ENCODE results near the gene ZNF408.
"Not testable (repeated sequence)": the region's sequence is repeated elsewhere in the genome, so short reads cannot be mapped to it uniquely, and the experiment has no call there.

Gene ZNF408

DNA sequence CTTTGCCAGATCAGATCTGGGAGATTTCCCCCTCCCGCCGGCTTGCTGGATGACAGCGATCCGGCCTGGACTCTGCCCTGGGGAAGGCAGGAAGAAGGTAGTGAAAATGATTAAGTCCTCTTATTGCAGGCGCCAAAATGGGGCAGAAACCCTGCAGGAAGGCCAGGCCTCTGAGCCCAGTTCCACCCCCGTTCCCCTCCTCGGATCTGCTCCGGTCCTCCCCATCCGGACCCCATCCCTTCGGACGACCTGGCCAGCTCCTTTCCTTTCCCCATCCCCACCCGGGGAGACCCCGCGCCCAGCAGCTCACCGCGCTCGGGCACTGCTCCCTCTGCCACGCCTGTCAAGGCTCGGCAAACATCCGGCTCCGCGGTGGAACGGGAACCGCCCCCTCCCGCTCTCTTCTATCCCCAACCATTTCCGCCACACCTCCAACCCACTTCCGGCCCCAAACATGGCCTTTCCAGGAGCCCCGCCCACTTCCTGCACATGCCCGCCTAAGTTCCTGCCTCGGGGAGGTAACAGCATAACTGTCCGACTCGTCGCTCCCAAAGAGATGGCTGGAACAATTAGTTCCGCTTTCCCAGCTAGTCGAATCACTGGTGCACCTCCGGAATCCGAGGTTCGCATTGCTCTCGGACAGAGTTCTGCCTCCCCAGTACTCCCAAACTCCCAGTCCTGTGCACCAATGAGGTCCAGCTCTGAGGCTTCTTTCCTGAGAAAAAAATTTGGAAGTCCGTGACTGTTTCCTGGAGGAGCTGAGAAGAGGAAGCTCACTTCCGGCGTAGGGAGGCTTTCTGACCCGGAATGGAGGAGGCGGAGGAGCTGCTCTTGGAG is at the start of gene ZNF408, which contains the start of gene ARHGAP1:
Gene ZNF408, plus strand, starts transcription at position 791 of the 837 bp plus-strand sequence. Its CDS starts 17 bp downstream, at position 808.
Gene ARHGAP1, minus strand, starts transcription at position 379 of the 837 bp plus-strand sequence. CDS start 4,512 bp downstream, outside the sequence.
- peak; percentile 91 for DNase-seq (ENCODE audit: low read depth)

- DNase-seq (ENCODE audit: low read depth), result no peak
These were observed 45.2 kb upstream of the ZNF408 start for GRCh38 chr11:46655631-46656030.

- DNase-seq (ENCODE audit: low read depth), result no peak
These were observed 43.6 kb upstream of the ZNF408 start for GRCh38 chr11:46657186-46657585.

GRCh38 chr11:46658259-46658658 is 42.6 kb upstream of the ZNF408 start:
- DNase-seq (ENCODE audit: low read depth), result no peak

DNA sequence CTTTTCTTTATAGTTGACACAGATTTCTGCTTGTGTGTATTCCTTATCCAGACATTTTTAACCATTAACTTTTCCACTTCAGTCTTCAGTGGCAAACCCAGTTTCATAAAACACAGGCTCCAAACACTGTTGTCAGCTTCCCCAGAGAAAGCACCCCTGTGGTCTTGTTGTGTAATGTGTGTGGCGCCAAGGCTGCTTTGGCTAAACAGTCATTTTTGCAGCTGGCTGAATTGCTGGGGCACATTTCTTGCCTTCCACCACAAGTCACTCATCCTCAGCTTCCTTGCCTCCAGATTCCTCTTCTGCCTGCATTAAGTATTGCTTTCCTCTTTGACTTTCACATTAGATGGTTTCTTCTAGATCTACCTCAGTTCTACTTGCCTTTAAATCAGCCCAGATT is 40.9 kb upstream of the ZNF408 start:
- no peak for DNase-seq (ENCODE audit: low read depth)

GRCh38 chr11:46661836-46662235 is 39.0 kb upstream of the ZNF408 start:
- DNase-seq (ENCODE audit: low read depth), result no peak

- DNase-seq (ENCODE audit: low read depth), result no peak
These were observed 38.5 kb upstream of the ZNF408 start for GRCh38 chr11:46662366-46662765.

DNA sequence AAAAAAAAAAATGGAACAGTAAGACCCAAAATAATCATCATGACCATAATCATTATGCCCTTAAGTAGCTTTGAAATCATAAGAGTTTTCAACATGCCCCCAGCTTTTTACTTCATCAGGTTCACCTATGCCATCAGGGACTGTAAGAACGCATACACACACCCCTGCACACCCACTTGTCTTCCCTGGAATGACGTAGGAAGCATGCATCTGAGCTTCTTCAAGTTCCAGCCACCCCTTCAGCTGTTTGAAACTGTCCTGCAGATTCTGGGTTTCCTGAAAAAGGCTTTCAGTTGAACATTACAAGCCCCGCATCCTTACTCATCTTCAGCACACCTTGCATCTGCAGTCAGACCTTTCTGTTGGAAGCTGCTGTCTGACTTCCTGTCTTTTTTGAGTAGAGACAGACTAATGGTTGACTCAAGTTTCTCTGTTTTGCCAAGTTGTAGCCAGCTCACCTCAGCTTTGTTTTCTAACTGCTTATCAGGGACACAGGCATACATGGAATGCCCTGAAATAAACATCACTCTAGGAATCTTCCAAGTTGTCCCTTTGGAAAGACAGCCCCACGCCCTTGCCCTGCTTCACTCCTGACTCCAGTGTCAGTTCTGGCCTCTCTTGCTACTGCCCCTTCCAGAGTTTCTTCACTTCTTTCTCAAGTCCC is 37.4 kb upstream of the ZNF408 start:
- DNase-seq (ENCODE audit: low read depth), result no peak

- no peak for DNase-seq (ENCODE audit: low read depth)
These were observed 36.2 kb upstream of the ZNF408 start for GRCh38 chr11:46664612-46665011.

DNA sequence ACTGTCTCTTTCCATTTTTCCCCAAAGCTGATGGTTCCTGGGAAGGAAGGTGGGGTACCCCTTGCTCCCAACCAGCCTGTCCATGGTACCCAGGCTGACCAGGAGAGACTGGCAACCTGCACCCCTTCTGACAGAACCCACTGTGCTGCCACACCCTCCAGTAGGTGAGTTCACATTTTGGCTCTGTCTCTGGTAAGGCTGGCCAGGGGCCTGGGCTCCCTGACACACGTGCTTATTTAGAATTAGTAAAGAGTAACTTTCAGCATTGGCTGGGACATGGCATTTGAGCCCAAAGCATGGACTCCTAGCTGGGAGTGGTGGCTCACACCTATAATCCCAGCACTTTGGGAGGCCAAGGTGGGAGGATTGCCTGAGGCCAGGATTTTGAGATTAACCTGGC is 35.5 kb upstream of the ZNF408 start:
- no peak for DNase-seq (ENCODE audit: low read depth)

DNA sequence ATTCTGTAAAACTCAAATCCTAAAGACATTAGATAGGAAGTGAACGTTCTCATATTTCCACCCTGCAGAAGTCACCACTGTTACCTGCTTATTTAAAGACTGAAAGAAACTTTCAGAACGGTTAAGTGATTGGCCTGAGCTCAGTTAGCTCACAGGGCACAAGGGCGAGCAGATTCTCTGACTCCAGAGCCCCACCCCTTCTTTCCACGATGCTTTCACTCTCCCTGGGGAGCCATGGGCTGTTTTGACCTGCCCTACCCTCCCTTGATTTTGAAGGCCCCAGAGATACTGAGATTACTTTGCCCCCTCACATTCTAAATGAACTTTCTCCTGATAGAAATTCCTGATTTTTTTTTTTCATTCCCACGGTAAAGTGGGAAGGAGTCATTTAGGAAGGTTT is 34.3 kb upstream of the ZNF408 start:
- no peak for DNase-seq (ENCODE audit: low read depth)

GRCh38 chr11:46667043-46667481 is 33.8 kb upstream of the ZNF408 start:
- no peak for DNase-seq (ENCODE audit: low read depth)

- DNase-seq (ENCODE audit: low read depth), result no peak
These were observed 32.2 kb upstream of the ZNF408 start for GRCh38 chr11:46668480-46669085.

- DNase-seq (ENCODE audit: low read depth), result peak; percentile 34
These were observed 31.1 kb upstream of the ZNF408 start for GRCh38 chr11:46669711-46670139.

- DNase-seq (ENCODE audit: low read depth), result not testable (repeated sequence)
These were observed 30.3 kb upstream of the ZNF408 start for GRCh38 chr11:46670521-46670920.

DNA sequence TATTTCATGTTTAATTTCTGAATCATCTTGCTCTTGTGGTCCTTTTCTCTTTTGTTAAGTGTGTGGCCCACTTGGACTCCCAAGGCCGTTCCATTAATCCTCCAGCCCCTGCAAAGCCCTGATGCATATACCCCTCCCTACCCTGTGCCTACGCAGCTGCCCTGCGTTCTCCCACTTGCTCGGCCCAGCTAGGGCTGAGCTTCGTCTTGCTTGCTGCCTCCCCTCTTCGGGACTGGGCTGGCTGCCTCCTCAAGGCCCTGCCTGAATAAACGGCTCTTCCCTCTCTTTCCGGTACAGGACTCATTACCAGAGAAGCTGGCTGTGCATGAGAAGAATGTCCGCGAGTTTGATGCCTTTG is 28.9 kb upstream of the ZNF408 start:
- no peak for DNase-seq (ENCODE audit: low read depth)

GRCh38 chr11:46672381-46672839 is 28.4 kb upstream of the ZNF408 start:
- DNase-seq (ENCODE audit: low read depth), result no peak

DNA sequence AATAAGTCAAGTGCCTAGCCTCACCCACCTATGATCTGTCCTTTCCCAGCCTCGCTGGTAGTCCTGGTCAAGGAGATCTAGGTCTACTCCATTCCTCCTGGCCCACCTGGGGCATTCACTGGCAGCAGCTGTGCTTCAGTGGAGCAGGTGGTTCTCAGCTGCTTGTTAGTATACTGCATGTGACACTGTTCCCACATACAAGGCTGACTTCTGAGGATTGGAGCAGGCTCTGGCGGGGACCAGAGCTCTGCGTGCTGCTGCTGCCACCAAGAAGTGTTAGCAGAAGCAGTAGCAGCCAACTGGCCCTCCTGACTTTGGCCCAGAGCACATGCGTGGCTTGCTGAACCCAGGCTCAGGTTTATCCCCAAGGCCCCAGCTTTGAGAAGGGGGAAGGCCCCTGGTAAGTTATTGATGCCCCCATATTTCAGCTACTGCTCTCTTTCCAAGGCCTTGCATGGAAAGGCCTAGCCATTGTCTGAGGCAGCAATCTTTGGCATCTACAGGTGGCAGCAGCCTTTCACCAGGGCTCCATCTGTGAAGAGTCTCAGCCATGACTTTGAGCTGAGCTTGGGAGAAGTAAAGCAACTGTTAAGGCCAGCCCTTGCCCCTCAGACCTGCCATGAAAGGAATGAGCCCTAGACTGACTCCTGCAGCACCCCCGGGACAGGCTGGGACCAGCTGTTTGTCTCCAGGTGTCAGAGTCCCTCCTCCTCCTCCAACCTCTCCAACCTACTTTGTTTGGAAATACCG is 26.9 kb upstream of the ZNF408 start:
- DNase-seq (ENCODE audit: low read depth), result no peak

DNA sequence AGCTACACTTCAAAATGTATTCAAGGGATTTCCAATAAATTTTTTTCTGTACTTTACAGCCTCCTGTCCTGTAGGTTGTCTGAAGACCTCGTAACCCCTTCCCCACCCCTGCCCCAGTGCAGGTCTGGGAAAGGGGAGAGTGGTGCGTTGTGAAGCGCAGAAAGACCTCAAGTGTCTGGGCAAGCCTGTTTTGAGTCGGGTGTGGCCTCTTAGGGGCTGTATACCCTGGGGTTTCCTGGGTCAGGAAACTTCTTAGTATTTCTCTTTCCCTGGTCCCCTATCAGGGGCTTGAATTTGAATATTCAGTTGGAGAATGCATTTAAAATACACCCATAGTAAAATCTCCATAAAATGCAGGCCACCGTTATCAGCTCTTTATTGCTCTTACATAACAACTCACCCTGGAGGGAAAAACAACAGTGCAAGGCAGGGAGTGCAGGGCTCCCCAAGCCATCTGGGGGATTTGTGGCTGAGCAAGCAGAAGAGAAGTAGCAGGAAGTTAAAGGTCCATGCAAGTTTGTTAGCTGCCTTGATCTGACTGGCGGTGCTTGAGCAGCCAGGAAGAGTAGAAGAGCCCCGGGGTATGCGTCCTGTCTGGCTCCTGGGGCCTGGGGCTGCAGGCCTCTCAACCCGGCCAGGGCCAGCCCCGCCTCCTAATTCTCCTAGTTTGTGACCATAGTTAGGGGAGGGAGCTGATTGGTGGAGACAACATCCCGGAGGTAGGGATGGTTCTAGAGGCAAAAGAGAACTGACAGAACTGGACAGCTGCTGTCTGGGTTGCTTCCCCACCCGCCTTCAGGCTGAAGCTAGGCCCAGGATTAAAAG is 26.2 kb upstream of the ZNF408 start:
- no peak for DNase-seq (ENCODE audit: low read depth)

GRCh38 chr11:46675288-46675851 is 25.5 kb upstream of the ZNF408 start:
- no peak for DNase-seq (ENCODE audit: low read depth)

- DNase-seq (ENCODE audit: low read depth), result no peak
These were observed 24.9 kb upstream of the ZNF408 start for GRCh38 chr11:46675949-46676348.
